GM21390 (cell line): ENCODE results near the gene TMEM258.

ENCODE experiments used
- ATAC-seq: cut with Tn5 transposase; IDR thresholded peaks from one replicate; pipeline ENCODE4 v1.9.1; 2021; ENCODE audit not compliant: unreplicated experiment

TMEM258 gene

DNA sequence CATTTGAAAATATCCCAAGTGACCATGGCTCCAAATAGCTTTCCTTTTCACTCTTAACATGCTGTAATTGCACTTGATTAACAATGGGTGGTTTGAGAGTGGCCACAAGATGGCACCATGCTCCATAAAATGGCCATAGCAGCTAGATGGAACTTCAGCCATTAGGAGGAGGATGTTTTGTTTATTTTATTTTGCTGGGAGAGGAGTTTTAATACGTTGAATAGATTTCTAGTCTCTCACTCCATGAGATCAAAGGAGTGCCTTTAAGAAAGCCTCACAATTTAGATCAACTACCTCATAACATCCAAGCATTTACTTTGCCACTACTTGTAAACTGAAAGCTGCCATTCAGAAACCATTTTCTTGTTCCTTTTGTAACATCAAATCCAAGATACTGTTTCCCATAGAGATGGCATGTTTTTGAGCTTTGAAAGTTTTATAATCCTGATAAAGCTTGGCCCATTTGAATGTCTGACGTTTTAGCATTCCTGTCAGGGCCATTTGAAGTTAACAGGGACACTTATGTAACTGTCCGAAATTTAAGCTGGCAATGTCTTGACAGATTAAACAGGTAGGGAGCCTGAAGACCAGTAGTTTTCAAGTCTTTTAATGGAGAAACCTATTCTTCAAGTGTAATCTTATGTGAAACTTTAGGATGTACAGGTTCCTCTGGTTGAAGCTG, 5.0 kb upstream of the TMEM258 start:
- no peak for ATAC-seq

DNA sequence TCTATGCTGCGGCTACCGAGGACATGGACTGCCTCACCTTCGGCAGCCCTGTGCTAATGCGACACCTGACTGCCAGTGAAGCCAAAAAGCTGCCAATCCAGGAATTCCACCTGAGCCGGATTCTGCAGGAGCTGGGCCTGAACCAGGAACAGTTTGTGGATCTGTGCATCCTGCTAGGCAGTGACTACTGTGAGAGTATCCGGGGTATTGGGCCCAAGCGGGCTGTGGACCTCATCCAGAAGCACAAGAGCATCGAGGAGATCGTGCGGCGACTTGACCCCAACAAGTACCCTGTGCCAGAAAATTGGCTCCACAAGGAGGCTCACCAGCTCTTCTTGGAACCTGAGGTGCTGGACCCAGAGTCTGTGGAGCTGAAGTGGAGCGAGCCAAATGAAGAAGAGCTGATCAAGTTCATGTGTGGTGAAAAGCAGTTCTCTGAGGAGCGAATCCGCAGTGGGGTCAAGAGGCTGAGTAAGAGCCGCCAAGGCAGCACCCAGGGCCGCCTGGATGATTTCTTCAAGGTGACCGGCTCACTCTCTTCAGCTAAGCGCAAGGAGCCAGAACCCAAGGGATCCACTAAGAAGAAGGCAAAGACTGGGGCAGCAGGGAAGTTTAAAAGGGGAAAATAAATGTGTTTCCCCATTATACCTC, 3.6 kb upstream of the TMEM258 start:
- no peak for ATAC-seq

- no peak for ATAC-seq
Observed at GRCh38 chr11:61795459-61795858, 3.1 kb upstream of the TMEM258 start.

- ATAC-seq: no peak
Observed at GRCh38 chr11:61794579-61794978, 2.2 kb upstream of the TMEM258 start.

GRCh38 chr11:61793829-61794204, 1.4 kb upstream of the TMEM258 start:
- no peak for ATAC-seq

DNA sequence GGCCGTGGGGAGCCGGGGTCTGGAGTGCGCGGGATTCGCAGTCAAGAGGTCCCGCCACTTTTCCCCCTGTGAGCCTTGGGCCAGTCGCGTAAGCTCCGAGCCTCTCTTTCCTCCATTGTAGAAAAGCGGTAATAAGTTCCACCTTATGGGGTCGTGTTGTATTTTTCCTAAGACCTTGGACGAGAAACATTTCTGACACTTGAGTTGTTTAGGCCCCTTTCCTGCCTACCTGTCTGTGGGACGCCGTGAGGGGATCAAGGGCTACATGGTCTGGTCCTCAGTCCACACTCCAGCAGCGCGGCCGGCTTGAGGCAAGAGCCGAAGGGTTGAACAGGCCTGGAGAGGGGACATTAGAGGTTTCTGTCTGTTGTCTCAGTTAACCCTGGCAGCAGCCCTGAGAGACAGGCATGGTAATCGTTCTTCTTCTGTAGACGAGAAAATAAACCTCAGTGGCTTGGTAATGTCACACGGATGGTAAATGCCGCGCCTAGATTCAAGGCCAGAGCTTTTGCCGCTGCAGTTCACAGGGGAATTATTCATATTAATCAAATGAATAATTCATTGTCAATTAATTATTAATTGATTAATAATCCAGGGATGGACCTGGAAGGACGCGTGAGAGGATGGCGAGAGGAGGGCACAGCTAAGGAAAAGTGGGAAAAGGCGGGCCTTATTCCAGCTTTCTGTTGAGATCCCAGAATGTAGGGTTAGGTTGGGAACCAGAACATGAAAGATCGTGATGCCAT, 857 bp upstream of the TMEM258 start:
- peak; percentile 19 for ATAC-seq

GRCh38 chr11:61791737-61792309, 576 bp downstream of the TMEM258 start:
- ATAC-seq: no peak

- ATAC-seq: no peak
Observed at GRCh38 chr11:61787928-61788491, 4.4 kb downstream of the TMEM258 start.

GRCh38 chr11:61785837-61786402, 6.5 kb downstream of the TMEM258 start:
- ATAC-seq: no peak

GRCh38 chr11:61784506-61784805, 7.9 kb downstream of the TMEM258 start:
- no peak for ATAC-seq

- no peak for ATAC-seq
Observed at GRCh38 chr11:61783717-61784505, 8.5 kb downstream of the TMEM258 start.

- ATAC-seq: no peak
Observed at GRCh38 chr11:61782841-61783240, 9.6 kb downstream of the TMEM258 start.

- no peak for ATAC-seq
Observed at GRCh38 chr11:61782299-61782698, 10.1 kb downstream of the TMEM258 start.

DNA sequence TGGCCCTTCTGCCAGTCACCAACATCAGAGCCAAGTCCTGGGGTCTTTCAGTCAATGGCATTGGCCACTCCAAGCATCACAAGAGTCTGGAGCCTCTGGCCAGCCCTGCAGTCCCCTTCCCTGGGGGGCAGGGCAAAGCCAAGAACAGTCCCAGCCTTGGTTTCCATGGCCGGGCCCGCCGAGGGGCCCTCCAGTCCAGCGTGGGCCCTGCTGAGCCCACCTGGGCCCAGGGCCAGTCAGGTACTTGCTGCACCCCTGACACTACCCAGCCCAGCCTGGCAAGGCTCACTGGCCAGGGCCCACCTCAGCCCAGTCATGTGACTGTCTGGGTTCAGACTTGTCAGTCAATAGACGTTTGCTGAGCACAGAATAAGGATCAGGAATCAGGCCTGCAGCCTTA, 10.8 kb downstream of the TMEM258 start:
- no peak for ATAC-seq

DNA sequence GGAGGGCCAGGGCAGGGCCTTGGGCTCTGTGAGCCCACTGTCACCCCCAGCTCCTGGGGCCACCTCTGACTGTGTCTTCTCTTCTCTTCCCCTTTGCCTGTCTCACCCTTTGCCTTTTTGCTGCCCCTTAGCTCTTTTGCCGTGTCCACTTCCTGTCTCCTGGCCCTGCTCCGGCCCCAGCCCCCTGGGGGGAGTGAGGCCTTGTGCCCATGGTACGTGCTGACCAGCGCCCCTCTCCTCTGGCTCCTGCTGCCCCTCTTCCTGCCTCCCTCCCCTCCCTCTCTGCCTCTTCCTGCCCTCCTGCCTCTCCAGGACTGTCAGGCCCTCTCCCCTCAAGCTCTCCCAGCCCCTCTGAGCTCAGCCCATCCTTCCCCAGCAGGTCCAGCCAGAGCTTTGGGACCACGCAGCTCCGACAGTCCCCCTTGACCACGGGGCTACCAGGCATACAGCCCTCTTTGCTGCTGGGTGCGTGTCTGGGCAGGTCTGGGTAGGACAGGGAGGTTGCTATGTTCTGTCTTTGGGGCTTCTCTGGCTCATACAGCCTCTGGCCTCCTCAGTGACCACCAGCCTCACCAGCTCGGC, 11.7 kb downstream of the TMEM258 start:
- ATAC-seq: no peak

DNA sequence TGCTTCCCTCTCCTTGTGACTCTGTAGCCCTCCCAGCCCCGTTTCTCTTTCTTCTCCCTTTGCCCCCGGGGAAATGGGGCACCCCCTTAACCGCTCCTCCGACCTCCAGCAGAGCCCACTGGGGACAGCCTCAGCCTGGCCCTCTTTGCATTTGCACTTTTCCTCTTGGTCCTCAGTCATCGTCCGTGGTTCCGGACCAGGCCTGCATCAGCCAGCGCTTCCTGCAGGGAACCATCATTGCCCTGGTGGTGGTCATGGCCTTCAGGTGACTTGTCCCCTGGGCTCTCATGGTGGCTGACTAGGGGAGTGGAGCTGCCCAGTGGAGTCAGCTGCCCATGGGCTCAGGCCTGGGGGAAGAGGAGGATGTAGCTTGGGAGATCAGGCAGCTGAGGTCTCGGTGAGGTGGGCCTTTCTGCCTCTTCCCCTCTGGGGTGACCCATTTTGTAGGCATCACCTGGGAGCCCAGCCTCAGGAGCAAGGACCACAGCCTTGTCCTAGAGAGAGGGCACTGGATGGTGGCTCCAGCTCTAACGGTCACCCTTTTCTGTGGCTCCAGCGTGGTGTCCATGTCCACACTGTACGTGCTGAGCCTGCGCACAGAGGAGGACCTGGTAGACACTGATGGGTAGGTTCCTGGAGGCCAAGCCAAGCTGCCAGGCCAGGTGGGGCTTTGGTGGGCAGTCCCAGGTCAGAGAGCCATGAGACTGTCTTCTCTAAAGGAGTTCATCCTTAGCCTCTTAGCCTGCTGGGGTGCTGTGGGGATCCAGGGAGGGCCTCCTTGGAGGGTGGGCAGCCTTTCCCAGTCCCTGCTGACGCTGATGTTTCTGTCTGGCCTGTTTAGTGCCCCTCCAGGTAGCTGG, 12.5 kb downstream of the TMEM258 start:
- ATAC-seq: no peak

DNA sequence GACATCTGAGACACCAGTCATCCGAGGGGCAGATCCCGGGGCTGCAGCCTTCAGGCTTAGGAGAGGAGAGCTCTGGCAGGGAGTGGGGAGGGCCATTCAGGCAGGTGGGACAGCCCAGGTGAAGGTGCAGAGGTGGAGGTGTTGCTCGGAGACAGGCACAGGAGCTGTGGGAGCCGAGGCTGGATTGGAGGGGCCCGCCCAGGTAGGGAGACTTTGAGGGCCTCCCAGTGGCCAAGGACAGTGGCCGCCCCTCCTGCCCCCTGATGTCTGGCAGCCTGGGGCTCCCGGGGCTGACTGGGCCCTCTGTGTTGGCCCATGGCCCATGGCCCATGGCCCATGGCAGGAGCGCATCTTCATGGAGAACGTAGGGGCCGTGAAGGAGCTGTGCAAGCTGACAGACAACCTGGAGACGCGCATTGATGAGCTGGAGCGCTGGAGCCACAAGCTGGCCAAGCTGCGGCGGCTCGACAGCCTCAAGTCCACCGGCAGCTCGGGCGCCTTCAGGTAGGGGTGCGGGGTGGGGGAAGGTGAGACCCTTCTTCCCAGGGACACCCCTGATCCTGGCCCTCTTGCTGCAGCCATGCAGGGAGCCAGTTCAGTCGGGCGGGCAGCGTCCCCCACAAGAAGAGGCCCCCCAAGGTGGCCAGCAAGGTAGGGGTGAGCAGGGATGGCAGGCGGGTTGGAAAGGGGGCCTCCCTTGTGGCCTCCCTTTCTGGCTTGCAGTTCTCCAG, 13.3 kb downstream of the TMEM258 start:
- ATAC-seq: no peak

GRCh38 chr11:61778357-61778886, 14.0 kb downstream of the TMEM258 start:
- ATAC-seq: no peak
